T-helper 2 cell (primary cell): ENCODE data around the gene NSL1.
"Not testable (repeated sequence)": the region's sequence is repeated elsewhere in the genome, so short reads cannot be mapped to it uniquely, and the experiment has no call there.

Experiments
- DNase-seq, 5 experiments: peaks; one replicate each; pipeline versions ENCODE4 v3.0.0 to v3.0.0-alpha.2; 2012 to 2022

NSL1 gene

GRCh38 chr1:212782422-212783154, 9.0 kb downstream of the NSL1 start:
- peak in 1 of 5 experiments; percentile 31 for DNase-seq

GRCh38 chr1:212781225-212781624, 10.4 kb downstream of the NSL1 start:
- DNase-seq: no peak

GRCh38 chr1:212780759-212781158, 10.8 kb downstream of the NSL1 start:
- DNase-seq: no peak

- not testable (repeated sequence) for DNase-seq
These were observed 12.5 kb downstream of the NSL1 start for GRCh38 chr1:212779086-212779485.

GRCh38 chr1:212777151-212777550, 14.4 kb downstream of the NSL1 start:
- no peak for DNase-seq

- DNase-seq: no peak
These were observed 16.3 kb downstream of the NSL1 start for GRCh38 chr1:212775241-212775640.

- no peak for DNase-seq
These were observed 17.0 kb downstream of the NSL1 start for GRCh38 chr1:212774584-212774983.

GRCh38 chr1:212773011-212773410, 18.6 kb downstream of the NSL1 start:
- DNase-seq: no peak

- no peak for DNase-seq
These were observed 20.2 kb downstream of the NSL1 start for GRCh38 chr1:212771341-212771740.

- DNase-seq: peak in 1 of 5 experiments; percentile 60
These were observed 22.0 kb downstream of the NSL1 start for GRCh38 chr1:212769459-212770167.

- not testable (repeated sequence) for DNase-seq
These were observed 24.8 kb downstream of the NSL1 start for GRCh38 chr1:212766825-212767224.

GRCh38 chr1:212764718-212765281, 26.8 kb downstream of the NSL1 start:
- not testable (repeated sequence) for DNase-seq

- no peak for DNase-seq
These were observed 28.7 kb downstream of the NSL1 start for GRCh38 chr1:212762839-212763238.

- DNase-seq: no peak
These were observed 29.3 kb downstream of the NSL1 start for GRCh38 chr1:212762234-212762633.

- DNase-seq: peak in 4 of 5 experiments; percentile 11 to 77 (median 26)
These were observed 31.3 kb downstream of the NSL1 start for GRCh38 chr1:212760126-212760823.

GRCh38 chr1:212759683-212760082, 31.9 kb downstream of the NSL1 start:
- DNase-seq: no peak

- peak in 1 of 5 experiments; percentile 60 for DNase-seq
These were observed 36.9 kb downstream of the NSL1 start for GRCh38 chr1:212754680-212755079.

GRCh38 chr1:212754193-212754592, 37.4 kb downstream of the NSL1 start:
- peak in 1 of 5 experiments; percentile 50 for DNase-seq

- DNase-seq: no peak
These were observed 37.8 kb downstream of the NSL1 start for GRCh38 chr1:212753749-212754148.

- peak in 1 of 5 experiments; percentile 81 for DNase-seq
These were observed 38.6 kb downstream of the NSL1 start for GRCh38 chr1:212752934-212753497.

- DNase-seq: no peak
These were observed 39.2 kb downstream of the NSL1 start for GRCh38 chr1:212752252-212752933.
